HepG2 (cell line): ENCODE measurements around the gene DMRT1. TPM values are rescaled to one million over a fixed set of nuclear protein-coding genes. Genes with fewer than 3 reads are reported as not detected.
A peak's percentile ranks its signal among the peaks of the same experiment; 100 is the strongest.

Source experiments
- ATAC-seq: fragments of 200-7000 bp; cut with Tn5 transposase; 3 replicates; pipeline ENCODE4 v1.9.1; 2020; ENCODE audit warnings: mild to moderate bottlenecking, moderate library complexity
- BruUV-seq: library from RNA; stranded (reverse); fragments of 400-500 nt; replicated peaks from 2 replicates; lab custom pipeline; 2021; lab: Mats Ljungman, UMichigan
- CTCF ChIA-PET: fragments of 300-600 bp; formaldehyde crosslinking; extraction: SDS; loops from one replicate; lab custom pipeline; 2021; ENCODE audit warnings: low total read pairs, inconsistent platforms, low intra/inter-chr PET ratio; lab: Yijun Ruan, JAX
- POLR2A ChIA-PET: fragments of 350-600 bp; sonication (Branson Sonifier 250); formaldehyde crosslinking; loops from one replicate; lab custom pipeline; 2020; ENCODE audit warnings: antibody characterized with exemption, inconsistent platforms; lab: Yijun Ruan, JAX
- DNase-seq: peaks from one replicate; pipeline ENCODE4 v3.0.0-alpha.2; 2015; ENCODE audit warnings: low spot score
- FAIRE-seq: peaks from 3 replicates; lab custom pipeline; 2011; peaks lifted over from hg19 to GRCh38; lab: Jason Lieb, UNC
- H2AFZ ChIP-seq: one replicate; pipeline ENCODE4 v1.6.1; 2011; ENCODE audit warnings: low read length, inconsistent platforms
- H3K27ac ChIP-seq: fragments of 300-600 bp; 3 replicates; pipeline ENCODE4 v1.8.0; 2011; ENCODE audit warnings: mixed run types, mild to moderate bottlenecking, mixed read lengths, low read length, inconsistent platforms; ENCODE audit not compliant: insufficient read depth; ENCODE audit errors: extremely low read length
- H3K27me3 ChIP-seq, 2 experiments: fragments of 200-600 bp in 1 of 2; 2 replicates in 1 of 2; 3 replicates in 1 of 2; pipeline versions ENCODE4 v1.6.0 to v1.8.0; 2011; ENCODE audit warnings: low read length in 2 of 2, mild to moderate bottlenecking in 2 of 2, moderate library complexity in 2 of 2, inconsistent platforms in 1 of 2; ENCODE audit not compliant: insufficient read depth in 2 of 2, control insufficient read depth in 1 of 2
- H3K36me3 ChIP-seq, 2 experiments: fragments of 200-600 bp in 1 of 2; replicated peaks in 1 of 2; 2 replicates in 1 of 2; 3 replicates in 1 of 2; pipeline versions ENCODE4 v1.5.1 to v1.8.0; 2011; ENCODE audit warnings: low read length in 2 of 2, inconsistent platforms in 1 of 2; ENCODE audit not compliant: insufficient read depth in 2 of 2, control insufficient read depth in 1 of 2
- H3K4me1 ChIP-seq: 2 replicates; pipeline ENCODE4 v1.5.1; 2012; ENCODE audit warnings: low read length, inconsistent platforms; ENCODE audit not compliant: insufficient read depth
- H3K4me2 ChIP-seq: 2 replicates; pipeline ENCODE4 v1.6.0; 2011; ENCODE audit warnings: low read depth, low read length, inconsistent platforms
- H3K4me3 ChIP-seq, 3 experiments: fragments of 200-600 bp in 1 of 3; sonication (generic), shearing (Covaris generic) in 1 of 3; replicated peaks in 1 of 3; 2 replicates each; pipeline ENCODE4 v1.5.1; 2011 to 2016; ENCODE audit warnings: low read length in 3 of 3, inconsistent platforms in 2 of 3, low read depth in 2 of 3, mild to moderate bottlenecking in 2 of 3, control low read depth in 1 of 3, mixed read lengths in 1 of 3; ENCODE audit not compliant: insufficient read depth in 1 of 3
- H3K79me2 ChIP-seq: one replicate; pipeline ENCODE4 v1.6.1; 2011; ENCODE audit warnings: low read length, inconsistent platforms; ENCODE audit not compliant: insufficient read depth
- H3K9ac ChIP-seq: 2 replicates; pipeline ENCODE4 v1.6.0; 2011; ENCODE audit warnings: mild to moderate bottlenecking, low read depth, low read length, inconsistent platforms; ENCODE audit not compliant: insufficient read depth
- H3K9me3 ChIP-seq: 2 replicates; pipeline ENCODE4 v1.5.1; 2012; ENCODE audit warnings: mild to moderate bottlenecking, low read length
- H4K20me1 ChIP-seq: 2 replicates; pipeline ENCODE4 v1.6.0; 2011; ENCODE audit warnings: inconsistent platforms, mild to moderate bottlenecking, low read length, moderate library complexity; ENCODE audit not compliant: insufficient read depth
- AKAP8 ChIP-seq: sonication (generic); formaldehyde crosslinking; IDR thresholded peaks from 2 replicates; pipeline ENCODE4 v1.5.1; 2020; ENCODE audit warnings: mild to moderate bottlenecking, missing genetic modification reagents
- CCAR2 ChIP-seq: fragments of 200-400 bp; formaldehyde crosslinking; optimal IDR thresholded peaks from 2 replicates; pipeline ENCODE3; 2018; ENCODE audit warnings: low read depth, mild to moderate bottlenecking, low read length, moderate library complexity
- DMAP1 ChIP-seq: IDR thresholded peaks from 2 replicates; pipeline ENCODE4 v1.6.1; 2016
- ELF3 ChIP-seq: IDR thresholded peaks from 2 replicates; pipeline ENCODE4 v1.6.1; 2016; ENCODE audit warnings: missing genetic modification reagents, missing compliant biosample characterization
- FOXA3 ChIP-seq: IDR thresholded peaks from 2 replicates; pipeline ENCODE4 v1.6.1; 2016; ENCODE audit warnings: missing genetic modification reagents, missing compliant biosample characterization
- KDM2A ChIP-seq: sonication (generic); formaldehyde crosslinking; IDR thresholded peaks from 2 replicates; pipeline ENCODE4 v1.4.0; 2020; ENCODE audit warnings: low read depth, missing genetic modification reagents, borderline replicate concordance
- MBD4 ChIP-seq: IDR thresholded peaks from 2 replicates; pipeline ENCODE4 v1.6.1; 2012; ENCODE audit warnings: low read length, inconsistent platforms, borderline replicate concordance
- MXD4 ChIP-seq: IDR thresholded peaks from 2 replicates; pipeline ENCODE4 v1.6.1; 2016; ENCODE audit warnings: mild to moderate bottlenecking, missing biosample characterization, missing genetic modification reagents
- RFXAP ChIP-seq: sonication (generic); formaldehyde crosslinking; IDR thresholded peaks from 2 replicates; pipeline ENCODE4 v1.4.0; 2020; ENCODE audit warnings: missing genetic modification reagents, borderline replicate concordance
- SMC3 ChIP-seq: IDR thresholded peaks from 2 replicates; pipeline ENCODE4 v1.6.1; 2011; ENCODE audit warnings: low read length, improper control_type of control experiment
- SOX13 ChIP-seq, 3 experiments: fragments of 450-650 bp in 1 of 3; sonication (generic) in 1 of 3; formaldehyde crosslinking in 1 of 3; IDR thresholded peaks in 2 of 3; conservative IDR thresholded peaks in 1 of 3; 2 replicates each; pipeline versions ENCODE4 v1.5.0 to v1.6.1; 2016 to 2020; ENCODE audit warnings: antibody characterized with exemption in 1 of 3, mild to moderate bottlenecking in 1 of 3, missing compliant biosample characterization in 1 of 3, missing genetic modification reagents in 1 of 3, moderate library complexity in 1 of 3
- STAG1 ChIP-seq: sonication (generic); formaldehyde crosslinking; IDR thresholded peaks from 2 replicates; pipeline ENCODE4 v1.4.0; 2020; ENCODE audit warnings: missing genetic modification reagents
- TCF7 ChIP-seq: sonication (generic); IDR thresholded peaks from 2 replicates; pipeline ENCODE4 v1.6.1; 2016; ENCODE audit warnings: antibody characterized with exemption, low read depth
- TEAD2 ChIP-seq: sonication (generic); formaldehyde crosslinking; IDR thresholded peaks from 2 replicates; pipeline ENCODE4 v1.9.0; 2021; ENCODE audit warnings: missing genetic modification reagents
- ZBTB8A ChIP-seq: sonication (generic); formaldehyde crosslinking; IDR thresholded peaks from 2 replicates; pipeline ENCODE4 v1.4.0; 2020; ENCODE audit warnings: mild to moderate bottlenecking, low read depth, missing genetic modification reagents, borderline replicate concordance
- ZFP41 ChIP-seq: sonication (generic); formaldehyde crosslinking; IDR thresholded peaks from 2 replicates; pipeline ENCODE4 v1.4.0; 2020; ENCODE audit warnings: mild to moderate bottlenecking, missing genetic modification reagents, borderline replicate concordance
- ZNF367 ChIP-seq: sonication (generic); formaldehyde crosslinking; IDR thresholded peaks from 2 replicates; pipeline ENCODE4 v1.4.0; 2020; ENCODE audit warnings: missing genetic modification reagents, borderline replicate concordance
- ZNF768 ChIP-seq: sonication (generic); formaldehyde crosslinking; IDR thresholded peaks from 2 replicates; pipeline ENCODE4 v1.4.0; 2020; ENCODE audit warnings: missing genetic modification reagents
- WGBS: methylation state at CpG from one replicate; pipeline ENCODE4 v1.1.6; 2017; ENCODE audit warnings: low lambda C conversion rate; 5-methylcytosine and 5-hydroxymethylcytosine counted together
- in situ Hi-C: cut with HindIII; loops from 2 replicates; pipeline ENCODE4 v1.10.0; 2017; ENCODE audit warnings: low pct_unique_long_range_greater_than_20kb; ENCODE audit not compliant: extremely low pct_ligation_motif_present
- intact Hi-C: fragments of 100-400 bp; cut with micrococcal nuclease; formaldehyde crosslinking; loops from one replicate; pipeline ENCODE4 v1.10.0; 2022; ENCODE audit not compliant: unreplicated experiment
- polyA plus RNA-seq, 8 experiments: library from polyadenylated mRNA; depleted of rRNA in 3 of 8; stranded (reverse) in 7 of 8; unstranded in 1 of 8; fragments of >200 nt; fragmentation: Illumina TruSeq in 4 of 8; extraction: Trizol in 4 of 8; gene quantifications; 2 replicates each; pipeline versions ENCODE4 v1.2.1 to v1.2.3, GENCODE V29; 2011 to 2016; ENCODE audit warnings: low read depth in 4 of 8, missing spikeins in 1 of 8, mixed read lengths in 1 of 8; ENCODE audit not compliant: insufficient read depth in 1 of 8
- total RNA-seq, 5 experiments: library from RNA; depleted of rRNA; stranded (reverse); fragments of >200 nt; fragmentation: Illumina TruSeq; extraction: Trizol; gene quantifications; 2 replicates each; pipeline ENCODE4 v1.2.3, GENCODE V29; 2016; ENCODE audit warnings: low read depth in 1 of 5
- TF ChIP-seq, protein P1 (sequence below): sonication (generic); formaldehyde crosslinking; IDR thresholded peaks from 2 replicates; pipeline ENCODE4 v1.5.0; 2020; ENCODE audit warnings: mild to moderate bottlenecking, missing genetic modification reagents, moderate library complexity
- TF ChIP-seq, protein P2 (sequence below), 2 experiments: sonication (generic) in 1 of 2; formaldehyde crosslinking in 1 of 2; IDR thresholded peaks; 2 replicates each; pipeline versions ENCODE4 v1.5.1 to v1.6.1; 2011 to 2020; ENCODE audit warnings: borderline replicate concordance in 1 of 2, low read depth in 1 of 2, low read length in 1 of 2, mild to moderate bottlenecking in 1 of 2, missing genetic modification reagents in 1 of 2, moderate library complexity in 1 of 2

The DMRT1 gene
- total and polyA plus RNA-seq, 2 of the 13 experiments (the other 11 are each of a cell fraction or from before 2014, with no cell fraction given): not detected

GRCh38 chr9:893843-894420 lies 52.4 kb downstream of the DMRT1 start (continued):
- TF ChIP-seq FOXA3 (0 out of 2 replicates have a peak, but pooled peaks have one; percentile 17), DMAP1 (CRISPR knock-in tag) (no peak), ZNF367 (no peak), KDM2A (0 out of 2 replicates have a peak, but pooled peaks have one; percentile 19), ZBTB8A (no peak), ZFP41 (no peak), ZNF768 (peak; percentile 52; the same call in 1 of the 2 replicates), TEAD2 (CRISPR knock-in tag) (no peak), ELF3 (CRISPR knock-in tag) (0 out of 2 replicates have a peak, but pooled peaks have one; percentile 22), STAG1 (CRISPR knock-in tag) (peak; percentile 83), SMC3 (peak; percentile 96)
- TF ChIP-seq, protein P1, sequence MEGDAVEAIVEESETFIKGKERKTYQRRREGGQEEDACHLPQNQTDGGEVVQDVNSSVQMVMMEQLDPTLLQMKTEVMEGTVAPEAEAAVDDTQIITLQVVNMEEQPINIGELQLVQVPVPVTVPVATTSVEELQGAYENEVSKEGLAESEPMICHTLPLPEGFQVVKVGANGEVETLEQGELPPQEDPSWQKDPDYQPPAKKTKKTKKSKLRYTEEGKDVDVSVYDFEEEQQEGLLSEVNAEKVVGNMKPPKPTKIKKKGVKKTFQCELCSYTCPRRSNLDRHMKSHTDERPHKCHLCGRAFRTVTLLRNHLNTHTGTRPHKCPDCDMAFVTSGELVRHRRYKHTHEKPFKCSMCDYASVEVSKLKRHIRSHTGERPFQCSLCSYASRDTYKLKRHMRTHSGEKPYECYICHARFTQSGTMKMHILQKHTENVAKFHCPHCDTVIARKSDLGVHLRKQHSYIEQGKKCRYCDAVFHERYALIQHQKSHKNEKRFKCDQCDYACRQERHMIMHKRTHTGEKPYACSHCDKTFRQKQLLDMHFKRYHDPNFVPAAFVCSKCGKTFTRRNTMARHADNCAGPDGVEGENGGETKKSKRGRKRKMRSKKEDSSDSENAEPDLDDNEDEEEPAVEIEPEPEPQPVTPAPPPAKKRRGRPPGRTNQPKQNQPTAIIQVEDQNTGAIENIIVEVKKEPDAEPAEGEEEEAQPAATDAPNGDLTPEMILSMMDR (CRISPR knock-in tag): peak; percentile 82

GRCh38 chr9:899440-900184 lies 58.1 kb downstream of the DMRT1 start:
- in situ Hi-C loops: no loop called here
- ATAC-seq (no peak), FAIRE-seq (no peak), DNase-seq (no peak)
- intact Hi-C loops: no loop called here
- no peak overlapping the region for H2AFZ ChIP-seq
- CTCF ChIA-PET: no interaction called here
- no peaks in the 10 kb centered on the region for H3K4me1 ChIP-seq
- H4K20me1 ChIP-seq: no peaks in the 10 kb centered on the region
- BruUV-seq: no TSS peak
- H3K9me3 ChIP-seq: no peaks in the 10 kb centered on the region
- H3K27me3 ChIP-seq: peaks cover 0 to 8% of the 10 kb centered on the region in 2 experiments; a peak in 3 of 5 replicates
- H3K9ac ChIP-seq: no peak overlapping the region
- no peak overlapping the region for H3K4me3 ChIP-seq
- no peak overlapping the region for H3K27ac ChIP-seq
- WGBS: 21% methylated on average over 12 of the region's 12 CpGs
- no peak overlapping the region for H3K4me2 ChIP-seq
- POLR2A ChIA-PET: no interaction called here
- H3K36me3 ChIP-seq: no peaks in the 10 kb centered on the region
- no peaks in the 10 kb centered on the region for H3K79me2 ChIP-seq
- TF ChIP-seq SOX13 (IDR thresholded peaks at IDR 0.05): no peak
- no peak for TF ChIP-seq SOX13 (CRISPR knock-in tag; conservative IDR thresholded peaks at IDR 0.05 in 1 of 2, IDR thresholded peaks at IDR 0.05 in 1 of 2)
- no peak for TF ChIP-seq AKAP8 (CRISPR knock-in tag)
- TF ChIP-seq MXD4 (CRISPR knock-in tag): no peak
- TF ChIP-seq TCF7: no peak
- TF ChIP-seq RFXAP (CRISPR knock-in tag): no peak
- no peak for TF ChIP-seq MBD4
- TF ChIP-seq CCAR2: no peak
- TF ChIP-seq, protein P2, sequence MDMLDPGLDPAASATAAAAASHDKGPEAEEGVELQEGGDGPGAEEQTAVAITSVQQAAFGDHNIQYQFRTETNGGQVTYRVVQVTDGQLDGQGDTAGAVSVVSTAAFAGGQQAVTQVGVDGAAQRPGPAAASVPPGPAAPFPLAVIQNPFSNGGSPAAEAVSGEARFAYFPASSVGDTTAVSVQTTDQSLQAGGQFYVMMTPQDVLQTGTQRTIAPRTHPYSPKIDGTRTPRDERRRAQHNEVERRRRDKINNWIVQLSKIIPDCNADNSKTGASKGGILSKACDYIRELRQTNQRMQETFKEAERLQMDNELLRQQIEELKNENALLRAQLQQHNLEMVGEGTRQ (IDR thresholded peaks at IDR 0.05; ENCODE audit: low read depth, low read length): no peak
- TF ChIP-seq, protein P2 (CRISPR knock-in tag; IDR thresholded peaks at IDR 0.05; ENCODE audit: borderline replicate concordance): no peak
